HG02870 (cell line): Measurements from ENCODE around the gene ZSWIM7.
"Not testable (repeated sequence)": the region's sequence is repeated elsewhere in the genome, so short reads cannot be mapped to it uniquely, and the experiment has no call there.

Source experiments
- ATAC-seq: cut with Tn5 transposase; IDR thresholded peaks from one replicate; pipeline ENCODE4 v1.9.1; 2021; ENCODE audit warnings: mild to moderate bottlenecking, moderate library complexity; ENCODE audit not compliant: unreplicated experiment

The ZSWIM7 gene

GRCh38 chr17:15958484-15958854 lies 41.0 kb downstream of the ZSWIM7 start:
- ATAC-seq = no peak

DNA sequence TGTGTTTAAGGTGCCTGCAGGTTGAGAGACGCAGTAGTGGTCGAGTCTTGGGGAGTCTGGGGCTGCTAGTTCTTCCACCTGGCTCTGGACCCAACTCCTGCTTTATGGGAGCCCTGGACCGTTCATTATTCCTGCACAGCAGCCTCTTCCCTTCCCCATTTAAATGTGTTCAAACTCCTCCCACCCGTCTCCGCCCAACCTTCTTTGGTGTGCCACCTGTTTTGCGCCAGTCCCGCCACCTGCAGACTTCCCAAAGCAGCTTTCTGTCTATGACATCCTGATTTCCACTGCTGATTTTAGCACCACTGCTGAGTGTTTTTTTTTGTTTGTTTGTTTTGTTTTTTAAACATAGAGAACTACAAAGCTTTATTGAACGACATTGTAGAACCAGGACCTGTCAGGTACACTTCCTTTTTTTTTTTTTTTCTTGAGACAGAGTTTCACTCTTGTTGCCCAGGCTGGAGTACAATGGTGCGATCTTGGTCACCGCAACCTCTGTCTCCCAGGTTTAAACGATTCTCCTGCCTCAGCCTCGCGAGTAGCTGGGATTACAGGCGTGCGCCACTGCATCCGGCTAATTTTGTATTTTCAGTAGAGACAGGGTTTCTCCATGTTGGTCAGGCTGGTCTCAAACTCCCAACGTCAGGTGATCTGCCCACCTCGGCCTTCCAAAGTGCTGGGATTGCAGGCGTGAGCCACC lies 41.7 kb downstream of the ZSWIM7 start:
- ATAC-seq = no peak

- ATAC-seq = no peak
These were observed 42.3 kb downstream of the ZSWIM7 start for GRCh38 chr17:15957206-15957605.

DNA sequence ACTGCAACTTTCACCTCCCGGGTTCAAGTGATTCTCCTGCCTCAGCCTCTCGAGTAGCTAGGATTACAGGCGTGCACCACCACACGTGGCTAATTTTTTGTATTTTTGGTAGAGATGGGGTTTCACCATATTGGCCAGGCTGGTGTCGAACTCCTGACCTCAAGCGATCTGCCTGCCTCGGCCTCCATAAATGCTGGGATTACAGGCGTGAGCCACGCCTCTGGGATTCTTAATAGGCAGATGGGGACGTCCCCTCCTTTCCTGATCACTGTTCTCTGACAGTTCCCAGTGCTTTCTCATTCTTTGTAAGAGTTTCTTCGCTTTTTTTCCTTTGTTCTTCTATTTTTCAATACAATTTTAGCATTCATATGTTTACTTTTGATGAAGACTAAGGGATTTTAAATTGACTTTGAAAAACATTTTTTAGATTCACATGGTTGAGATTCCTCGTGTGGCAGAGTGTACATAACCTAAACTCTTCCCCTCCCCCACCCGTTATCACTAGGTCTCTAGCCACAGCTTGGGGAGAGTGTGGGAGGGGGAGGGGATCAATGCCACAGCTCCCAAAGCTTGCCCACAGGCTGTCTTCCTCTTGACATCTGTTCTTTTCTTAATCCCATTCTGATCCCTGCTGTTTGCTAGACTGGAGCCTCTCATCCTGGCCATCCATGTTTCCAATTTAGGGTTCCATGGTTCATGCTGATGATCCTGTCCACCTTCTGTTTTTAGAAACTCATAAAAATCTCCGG lies 43.5 kb downstream of the ZSWIM7 start:
- no peak for ATAC-seq

DNA sequence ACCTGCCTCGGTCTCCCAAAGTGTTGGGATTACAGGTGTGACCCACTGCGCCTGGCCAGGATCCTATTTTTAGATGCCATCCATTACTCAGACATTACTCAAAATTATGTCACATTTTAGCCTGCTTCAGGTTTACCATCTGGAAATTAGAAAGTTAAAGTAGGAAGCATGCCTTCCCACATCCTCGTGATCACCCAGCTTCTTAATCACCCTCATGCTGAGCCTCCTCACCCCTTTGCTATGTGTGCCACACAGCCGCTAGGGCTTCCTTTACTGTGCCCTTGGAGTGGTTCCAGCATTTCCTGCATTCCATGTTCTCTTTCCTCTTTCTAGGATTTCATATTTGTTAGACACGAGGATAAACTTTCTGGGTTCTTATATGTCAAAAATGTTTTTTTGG lies 45.3 kb downstream of the ZSWIM7 start:
- ATAC-seq = no peak

DNA sequence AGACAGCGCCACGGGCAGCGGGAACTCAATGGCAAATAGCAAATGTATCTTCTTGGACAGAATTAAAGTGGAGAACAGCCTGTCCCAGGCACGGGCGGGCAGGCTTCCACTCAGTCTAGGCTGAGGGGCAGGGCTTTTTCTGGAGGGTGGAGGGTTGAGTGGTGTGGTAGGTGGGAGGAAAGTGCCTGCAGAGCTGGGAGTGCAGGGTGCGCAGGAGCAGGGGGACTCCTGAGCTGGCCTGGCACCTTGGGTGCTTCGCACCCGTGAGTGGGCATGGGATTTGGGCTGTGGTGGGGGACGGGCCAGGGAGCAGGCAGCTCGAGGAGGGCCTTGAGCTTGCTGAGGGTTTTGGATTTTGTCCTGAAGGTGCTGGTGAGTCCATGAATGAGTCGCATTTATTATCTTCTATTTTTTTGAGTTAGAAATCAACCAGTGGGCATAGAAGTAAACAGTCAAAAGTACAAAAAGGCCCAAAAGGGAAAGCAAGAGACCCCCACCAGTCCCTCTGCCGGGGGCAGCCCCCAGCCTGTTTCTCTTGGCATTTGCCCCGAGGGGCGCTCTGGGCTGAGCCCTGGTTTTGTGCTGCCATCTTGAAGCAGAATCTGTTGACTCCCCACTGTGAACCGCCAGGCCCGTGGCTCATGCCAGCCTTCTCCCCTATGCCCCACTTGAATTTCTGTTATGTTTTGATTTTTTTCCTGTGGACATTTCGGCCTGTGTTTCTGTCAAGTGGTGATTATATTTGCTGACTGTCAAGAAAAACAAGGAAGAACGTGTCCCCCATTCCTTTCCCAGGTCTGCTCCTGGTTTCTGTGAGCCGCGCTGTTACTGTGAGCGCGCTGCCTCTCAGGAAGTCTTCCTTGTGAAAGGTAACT lies 46.4 kb downstream of the ZSWIM7 start:
- no peak for ATAC-seq

- no peak for ATAC-seq
These were observed 47.4 kb downstream of the ZSWIM7 start for GRCh38 chr17:15952048-15952532.

- ATAC-seq = no peak
These were observed 48.0 kb downstream of the ZSWIM7 start for GRCh38 chr17:15951368-15952047.

DNA sequence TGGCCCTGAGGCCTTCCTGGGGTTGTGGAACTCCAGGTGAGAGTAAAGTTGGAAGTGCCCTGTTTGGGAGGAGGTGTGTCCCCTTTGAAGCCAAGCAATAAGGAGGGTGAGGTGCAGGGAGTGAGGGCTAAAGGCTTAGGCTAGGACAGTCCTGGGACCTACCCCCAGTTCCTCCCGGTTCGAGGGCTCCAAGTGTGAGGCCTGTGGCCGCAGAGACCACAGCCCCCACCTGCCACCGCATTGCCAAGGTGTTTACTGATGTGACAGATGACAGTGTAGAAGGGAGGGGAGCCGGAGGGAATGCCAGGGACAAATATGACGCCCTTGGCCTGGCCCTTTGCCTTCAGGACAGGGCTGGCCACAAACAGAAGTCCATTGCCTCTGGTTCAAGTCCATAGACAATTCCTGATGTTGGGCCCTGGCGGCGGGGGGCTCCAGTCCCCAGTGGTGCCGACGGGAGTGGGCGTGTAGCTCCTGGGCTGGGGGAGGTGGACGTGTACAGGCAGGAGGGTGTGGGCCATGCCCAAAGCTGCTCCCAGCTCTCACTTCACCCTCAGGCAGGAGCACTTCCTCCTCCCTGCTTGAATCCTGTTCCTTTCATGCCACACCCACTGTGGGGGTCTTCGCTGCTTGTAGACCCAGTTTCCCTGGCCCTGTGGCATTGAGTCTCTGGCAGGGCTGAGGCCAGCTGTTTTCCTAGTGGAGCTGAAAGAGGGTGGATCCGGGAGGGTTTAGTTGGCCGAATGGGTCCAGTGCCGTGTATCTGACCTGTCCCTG lies 51.3 kb downstream of the ZSWIM7 start:
- no peak for ATAC-seq

DNA sequence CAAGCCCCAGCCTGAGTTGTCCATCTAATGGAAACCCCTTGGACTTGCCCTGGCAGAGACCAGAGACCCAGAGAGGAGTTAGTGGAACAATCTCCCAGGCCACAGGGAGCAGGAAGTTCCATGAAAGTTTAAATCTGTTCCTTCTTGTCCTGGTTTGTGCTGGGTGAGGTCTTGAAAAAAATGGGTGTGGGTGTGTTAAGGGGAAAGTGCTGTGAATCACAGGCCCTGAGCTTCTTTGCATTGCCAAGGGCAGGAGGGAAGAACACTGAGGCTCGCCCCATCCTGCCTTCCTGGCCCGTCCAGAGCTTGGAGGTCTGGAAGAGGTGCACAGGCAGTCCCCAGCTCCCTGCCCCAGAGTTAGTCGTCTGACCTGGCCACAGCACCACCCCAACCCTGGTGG lies 52.2 kb downstream of the ZSWIM7 start:
- no peak for ATAC-seq

GRCh38 chr17:15946611-15947120 lies 52.8 kb downstream of the ZSWIM7 start:
- ATAC-seq = no peak

GRCh38 chr17:15945527-15946191 lies 53.8 kb downstream of the ZSWIM7 start:
- no peak for ATAC-seq

- no peak for ATAC-seq
These were observed 54.6 kb downstream of the ZSWIM7 start, which contains the start of gene ADORA2B for GRCh38 chr17:15944759-15945526. Gene ADORA2B (plus strand): TSS chr17:15945130. CDS start chr17:15945249, 119 bp downstream.

- no peak for ATAC-seq
These were observed 55.3 kb downstream of the ZSWIM7 start for GRCh38 chr17:15943971-15944758.

- ATAC-seq = no peak
These were observed 57.2 kb downstream of the ZSWIM7 start for GRCh38 chr17:15942207-15942833.

DNA sequence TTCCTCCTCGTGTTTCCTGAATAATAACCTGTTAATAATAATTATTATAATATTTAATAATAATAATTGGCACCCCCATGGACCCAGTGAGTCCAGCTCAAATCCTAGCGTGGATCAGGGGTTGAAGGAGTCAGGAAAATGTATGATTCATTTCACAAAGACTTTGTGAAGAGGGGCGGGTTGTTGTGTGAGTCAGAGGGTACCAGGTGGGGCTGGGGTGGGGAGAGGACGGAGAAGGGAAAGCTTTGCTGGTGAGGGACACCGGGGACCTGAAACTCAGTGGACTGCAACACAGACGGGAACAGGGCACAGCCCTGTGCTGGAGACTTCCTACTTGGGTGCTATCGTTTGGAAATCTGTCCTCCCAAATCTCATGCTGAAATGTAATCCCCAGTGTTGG lies 57.7 kb downstream of the ZSWIM7 start:
- no peak for ATAC-seq

DNA sequence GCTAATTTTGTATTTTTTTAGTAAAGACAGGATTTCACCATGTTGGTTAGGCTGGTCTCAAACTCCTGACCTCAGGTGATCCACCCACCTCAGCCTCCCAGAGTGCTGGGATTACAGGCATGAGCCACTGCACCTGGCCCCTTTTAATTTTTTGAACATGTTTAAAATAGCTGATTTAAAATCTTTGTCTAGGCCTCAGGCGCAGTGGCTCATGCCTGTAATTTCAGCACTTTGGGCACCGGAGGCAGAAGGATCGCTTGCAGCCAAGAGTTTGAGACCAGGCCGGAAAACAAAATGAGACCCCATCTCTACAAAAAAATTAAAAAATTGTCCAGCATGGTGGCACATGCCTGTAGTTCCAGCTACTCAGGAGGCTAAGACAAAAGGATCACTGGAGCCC lies 63.0 kb downstream of the ZSWIM7 start:
- not testable (repeated sequence) for ATAC-seq
